ENCODE results near the gene CCT4.

- TF ChIP-seq SUZ12 (IDR thresholded peaks at IDR 0.05; ENCODE audit: extremely low read depth, insufficient read depth, insufficient read length) = no peak
- no peak for TF ChIP-seq ZNF274 (IDR thresholded peaks at IDR 0.05; ENCODE audit: low read depth, low read length)
Observed at GRCh38 chr2:61857224-61857623, 31.2 kb downstream of the CCT4 start.

All from NT2/D1 (cell line).